SK-N-SH treated with all-trans-retinoic acid at 6 μM for 48 hours (cell line): ENCODE results near the gene TGFBR2.

ENCODE experiments used
- ATAC-seq: fragments of 200-7000 bp; cut with Tn5 transposase; 3 replicates; pipeline ENCODE4 v1.9.1; 2020; ENCODE audit warnings: mild to moderate bottlenecking, moderate library complexity
- ARNTL ChIP-seq: fragments of 450-650 bp; formaldehyde crosslinking; IDR thresholded peaks from 2 replicates; pipeline ENCODE4 v1.5.0; 2020; ENCODE audit warnings: low read depth, mild to moderate bottlenecking, moderate library complexity, borderline replicate concordance
- BACH2 ChIP-seq: fragments of 250-450 bp; sonication (Bioruptor Pico); IDR thresholded peaks from 2 replicates; pipeline ENCODE4 v1.9.0; 2021; ENCODE audit warnings: mild to moderate bottlenecking, borderline replicate concordance
- CREB5 ChIP-seq: fragments of 250-450 bp; sonication (Bioruptor Pico); IDR thresholded peaks from 2 replicates; pipeline ENCODE4 v1.5.1; 2020; ENCODE audit warnings: low read depth, mild to moderate bottlenecking, moderate library complexity
- CSRNP3 ChIP-seq: fragments of 250-450 bp; sonication (Bioruptor Pico); IDR thresholded peaks from 2 replicates; pipeline ENCODE4 v1.5.1; 2021; ENCODE audit warnings: mild to moderate bottlenecking, moderate library complexity
- ESRRG ChIP-seq: fragments of 250-450 bp; sonication (Bioruptor Pico); IDR thresholded peaks from 2 replicates; pipeline ENCODE4 v1.6.1; 2021; ENCODE audit warnings: mild to moderate bottlenecking
- GLIS3 ChIP-seq: fragments of 250-450 bp; sonication (Bioruptor Pico); IDR thresholded peaks from 2 replicates; pipeline ENCODE4 v1.5.0; 2020; ENCODE audit warnings: mild to moderate bottlenecking, moderate library complexity
- ISL1 ChIP-seq: fragments of 250-450 bp; sonication (Bioruptor Pico); IDR thresholded peaks from 2 replicates; pipeline ENCODE4 v2.1.2; 2022; ENCODE audit warnings: mild to moderate bottlenecking, moderate library complexity
- OSR1 ChIP-seq: fragments of 250-450 bp; sonication (Bioruptor Pico); IDR thresholded peaks from 2 replicates; pipeline ENCODE4 v1.8.0; 2022; ENCODE audit warnings: moderate library complexity, mild to moderate bottlenecking, inconsistent platforms
- PATZ1 ChIP-seq: fragments of 250-450 bp; sonication (Bioruptor Pico); IDR thresholded peaks from 2 replicates; pipeline ENCODE4 v1.8.0; 2020; ENCODE audit warnings: mild to moderate bottlenecking, moderate library complexity, borderline replicate concordance
- RARB ChIP-seq: fragments of 250-450 bp; sonication (Bioruptor Pico); IDR thresholded peaks from 2 replicates; pipeline ENCODE4 v1.8.0; 2021; ENCODE audit warnings: mild to moderate bottlenecking, moderate library complexity
- SNAI2 ChIP-seq: fragments of 250-450 bp; sonication (Bioruptor Pico); IDR thresholded peaks from 2 replicates; pipeline ENCODE4 v1.5.0; 2020; ENCODE audit warnings: mild to moderate bottlenecking, moderate library complexity
- TCF4 ChIP-seq: fragments of 250-450 bp; sonication (Bioruptor Pico); IDR thresholded peaks from 2 replicates; pipeline ENCODE4 v1.8.0; 2021; ENCODE audit warnings: mild to moderate bottlenecking, moderate library complexity, borderline replicate concordance
- TOX ChIP-seq: fragments of 250-450 bp; sonication (Bioruptor Pico); IDR thresholded peaks from 2 replicates; pipeline ENCODE4 v1.8.0; 2021; ENCODE audit warnings: mild to moderate bottlenecking, moderate library complexity, borderline replicate concordance
- TSHZ2 ChIP-seq: fragments of 250-450 bp; sonication (Bioruptor Pico); IDR thresholded peaks from 2 replicates; pipeline ENCODE4 v1.5.0; 2020; ENCODE audit warnings: mild to moderate bottlenecking, moderate library complexity
- ZC3H10 ChIP-seq: fragments of 250-450 bp; sonication (Bioruptor Pico); IDR thresholded peaks from 2 replicates; pipeline ENCODE4 v1.5.1; 2021; ENCODE audit warnings: mild to moderate bottlenecking, moderate library complexity
- ZFP3 ChIP-seq: fragments of 250-450 bp; sonication (Bioruptor Pico); IDR thresholded peaks from 2 replicates; pipeline ENCODE4 v1.5.0; 2020; ENCODE audit warnings: mild to moderate bottlenecking, moderate library complexity
- ZFP30 ChIP-seq: fragments of 450-650 bp; formaldehyde crosslinking; IDR thresholded peaks from 2 replicates; pipeline ENCODE4 v1.5.0; 2022; ENCODE audit warnings: mild to moderate bottlenecking, moderate library complexity
- ZNF565 ChIP-seq: fragments of 450-650 bp; formaldehyde crosslinking; conservative IDR thresholded peaks from 2 replicates; pipeline ENCODE4 v1.5.0; 2020; ENCODE audit warnings: low read depth, mild to moderate bottlenecking, moderate library complexity
- ZNF70 ChIP-seq: fragments of 450-650 bp; formaldehyde crosslinking; IDR thresholded peaks from 2 replicates; pipeline ENCODE4 v1.5.0; 2020; ENCODE audit warnings: mild to moderate bottlenecking, moderate library complexity
- ZNF8 ChIP-seq: fragments of 450-650 bp; formaldehyde crosslinking; IDR thresholded peaks from 2 replicates; pipeline ENCODE4 v1.5.0; 2020; ENCODE audit warnings: mild to moderate bottlenecking, moderate library complexity

Gene TGFBR2

GRCh38 chr3:30738605-30739004 lies 132.2 kb downstream of the TGFBR2 start:
- no peak for TF ChIP-seq CSRNP3 (CRISPR knock-in tag)
- ATAC-seq: no peak

- no peak for ATAC-seq
- TF ChIP-seq RARB (CRISPR knock-in tag) (no peak), ZNF70 (no peak), ISL1 (CRISPR knock-in tag) (no peak), GLIS3 (CRISPR knock-in tag) (no peak), CREB5 (CRISPR knock-in tag) (no peak), ZFP30 (CRISPR knock-in tag) (no peak), TCF4 (CRISPR knock-in tag) (no peak), ARNTL (no peak)
Measured at GRCh38 chr3:30741889-30742288, 135.5 kb downstream of the TGFBR2 start.

GRCh38 chr3:30742796-30743619 lies 136.6 kb downstream of the TGFBR2 start:
- TF ChIP-seq CSRNP3 (CRISPR knock-in tag) (no peak), BACH2 (no peak), TSHZ2 (CRISPR knock-in tag) (no peak), ESRRG (CRISPR knock-in tag) (no peak), ZNF70 (no peak), GLIS3 (CRISPR knock-in tag) (no peak), ARNTL (no peak), OSR1 (CRISPR knock-in tag) (no peak), ISL1 (CRISPR knock-in tag) (no peak), TOX (CRISPR knock-in tag) (no peak), ZFP3 (CRISPR knock-in tag) (no peak), PATZ1 (no peak), RARB (CRISPR knock-in tag) (no peak), TCF4 (CRISPR knock-in tag) (no peak), ZC3H10 (CRISPR knock-in tag) (no peak), ZNF8 (CRISPR knock-in tag) (no peak), ZFP30 (CRISPR knock-in tag) (no peak), SNAI2 (CRISPR knock-in tag) (no peak), ZNF565 (CRISPR knock-in tag) (no peak), CREB5 (CRISPR knock-in tag) (no peak)
- ATAC-seq: no peak
